ENCODE results near the gene KIF12.
"Not testable (repeated sequence)": the region's sequence is repeated elsewhere in the genome, so short reads cannot be mapped to it uniquely, and the experiment has no call there.

The KIF12 gene

DNA sequence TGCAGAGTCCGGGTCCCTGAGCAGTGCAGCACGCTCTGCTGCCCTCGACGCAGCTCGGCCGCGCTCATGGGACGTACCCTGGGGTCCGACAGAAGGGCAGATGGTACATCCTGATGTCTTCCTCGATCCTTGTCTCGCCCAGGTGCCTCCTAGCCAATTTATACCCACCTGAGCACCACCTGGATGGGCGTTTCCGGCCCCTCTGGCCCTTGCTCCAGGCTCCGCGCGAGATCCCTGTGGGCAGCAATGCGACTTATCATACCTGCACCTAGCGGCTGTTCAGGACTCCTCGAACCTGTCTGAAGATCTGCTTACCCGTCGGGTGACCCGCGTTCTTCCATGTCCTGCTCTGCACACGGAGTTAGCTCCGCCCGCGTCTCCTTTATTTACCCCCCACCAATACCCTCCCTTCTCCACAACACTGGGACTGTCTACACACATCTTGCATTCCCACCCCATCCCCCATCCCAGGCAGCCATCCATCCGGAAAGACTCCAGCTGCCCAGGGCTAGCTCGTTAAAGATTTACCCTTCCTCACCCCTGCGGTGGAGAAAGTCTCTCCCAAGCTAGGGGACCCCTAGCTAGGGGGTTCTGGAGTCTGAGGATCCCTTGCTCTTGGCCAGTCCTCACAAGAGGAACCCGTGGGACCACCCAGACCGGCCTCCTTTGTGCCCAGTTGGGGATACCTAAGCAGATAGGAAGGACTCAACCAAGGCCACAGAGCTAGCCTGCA is at the start of gene KIF12:
Gene KIF12, minus strand, starts transcription at position 357 of the 733 bp plus-strand sequence. Its CDS starts 16 bp downstream, at position 341.
- FAIRE-seq (no peak), DNase-seq (ENCODE audit: extremely low spot score, insufficient read length, low read depth) (no peak)

DNA sequence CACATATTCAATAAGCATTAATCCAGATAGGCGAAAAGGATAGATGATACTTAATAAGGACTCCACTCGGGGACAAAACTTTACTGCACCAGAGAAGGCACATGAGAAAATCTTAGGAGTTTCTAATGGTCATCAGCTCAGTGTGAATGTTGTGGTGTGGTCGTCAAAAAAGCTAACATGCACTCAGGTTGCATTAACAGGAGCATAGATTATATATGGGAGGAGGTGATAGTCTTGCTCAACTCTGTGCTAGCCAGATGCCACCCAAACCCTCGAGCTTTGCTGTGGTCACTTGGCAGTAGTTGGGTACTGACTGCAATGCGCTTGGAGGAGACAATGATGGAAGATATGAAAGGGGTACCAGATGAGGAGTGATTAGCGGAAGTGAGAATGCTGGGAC is 47.6 kb upstream of the KIF12 start:
- FAIRE-seq (no peak), DNase-seq (ENCODE audit: extremely low spot score, insufficient read length, low read depth) (no peak)

DNA sequence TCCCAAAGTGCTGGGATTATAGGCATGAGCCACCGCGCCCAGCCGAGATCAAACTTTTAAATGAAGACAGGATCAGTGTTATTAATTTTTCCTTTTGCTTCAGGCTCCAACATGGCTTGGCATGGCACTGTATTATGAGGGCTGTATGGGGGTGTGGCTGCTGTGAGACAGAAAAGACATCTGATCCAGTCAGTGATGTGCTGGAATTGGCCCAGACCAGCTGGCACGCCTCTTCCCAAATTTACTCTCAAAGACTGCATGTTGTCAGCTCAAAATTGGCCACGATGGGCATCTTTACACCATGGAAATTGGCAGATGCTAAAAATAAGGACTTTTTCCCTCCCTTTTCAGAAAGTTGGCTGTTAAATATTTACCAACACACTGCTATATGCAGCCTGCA is 44.1 kb upstream of the KIF12 start:
- no peak for DNase-seq (ENCODE audit: extremely low spot score, insufficient read length, low read depth)
- FAIRE-seq, result no peak

DNA sequence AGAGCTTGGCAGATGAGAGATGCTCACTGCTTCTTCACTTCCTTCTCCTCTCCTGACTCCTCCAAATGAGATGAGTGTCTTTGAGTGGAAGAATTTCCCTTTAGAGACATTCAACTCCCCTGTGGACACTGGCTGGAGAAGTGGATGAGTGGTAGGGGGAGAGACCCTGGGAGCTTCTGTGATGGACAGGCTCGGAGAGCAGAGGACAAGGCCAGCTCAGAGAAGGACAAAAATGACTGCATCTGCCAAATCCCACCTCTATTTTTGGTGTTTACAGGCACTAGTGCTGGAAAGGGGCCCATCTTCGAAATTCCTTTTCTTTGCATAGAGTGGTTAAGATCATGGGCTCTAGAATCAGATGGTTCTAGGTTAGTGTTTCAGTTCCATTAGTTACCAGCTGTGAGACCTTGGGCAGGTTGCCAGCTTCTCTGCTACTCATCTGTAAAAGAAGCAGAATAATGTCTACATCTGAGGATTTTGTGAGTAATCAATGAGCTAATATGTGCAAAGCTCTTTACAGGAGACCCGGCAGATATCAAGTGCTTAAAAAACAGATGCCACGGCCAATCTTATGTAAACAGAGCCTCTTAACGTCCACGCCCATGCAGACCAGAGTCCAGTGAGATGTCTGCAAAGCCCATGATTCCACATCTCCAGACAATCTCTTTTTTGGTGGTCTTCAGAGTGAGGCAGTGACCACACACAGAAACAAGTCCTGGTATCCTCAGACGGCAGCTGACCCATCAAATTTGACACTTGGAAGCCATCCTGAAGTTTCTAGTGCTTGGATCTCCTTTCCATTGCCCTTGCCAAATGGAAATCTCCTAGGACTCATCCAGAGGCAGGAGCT is 42.7 kb upstream of the KIF12 start:
- DNase-seq (ENCODE audit: extremely low spot score, insufficient read length, low read depth) (no peak), FAIRE-seq (no peak)

DNA sequence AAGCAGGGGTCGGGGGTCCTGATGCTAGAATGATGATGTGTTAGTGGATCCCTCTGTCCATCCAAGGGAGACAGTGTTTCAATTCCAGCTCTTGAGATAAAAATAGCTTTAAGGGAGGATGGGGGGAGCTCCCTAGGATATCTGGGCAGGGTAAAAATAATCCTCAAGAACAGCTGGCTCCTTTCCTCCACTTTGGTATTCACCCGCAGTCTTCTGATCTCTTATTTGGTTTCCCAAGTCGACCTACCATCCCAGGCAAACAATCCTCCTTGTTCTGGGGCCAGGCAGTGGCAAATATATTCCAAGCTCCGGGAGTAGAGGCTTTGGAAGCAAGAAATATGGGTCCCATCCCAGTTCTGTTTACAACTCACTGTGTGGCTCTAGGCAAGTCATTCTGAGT is 41.8 kb upstream of the KIF12 start:
- DNase-seq (ENCODE audit: extremely low spot score, insufficient read length, low read depth) (no peak), FAIRE-seq (no peak)

DNA sequence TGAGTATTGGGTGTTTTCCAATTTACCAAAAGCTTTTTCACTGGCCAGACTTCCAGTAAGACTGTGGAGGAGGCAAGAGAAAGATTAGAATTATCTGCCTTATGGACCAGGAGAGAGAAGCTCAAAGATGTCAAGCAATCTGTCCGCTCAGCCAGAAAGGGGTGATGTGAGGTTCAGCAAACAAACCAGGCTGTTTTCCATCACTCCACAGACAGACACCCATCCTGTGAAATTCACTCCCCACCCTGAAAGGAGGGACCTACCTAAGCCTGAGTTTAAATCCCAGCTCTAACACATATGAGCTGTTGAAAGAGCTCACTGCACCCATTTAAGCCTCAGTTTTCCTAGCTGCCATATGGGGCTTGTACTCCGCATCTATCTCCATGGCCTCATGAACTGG is 41.3 kb upstream of the KIF12 start:
- DNase-seq (ENCODE audit: extremely low spot score, insufficient read length, low read depth) (no peak), FAIRE-seq (no peak)

DNA sequence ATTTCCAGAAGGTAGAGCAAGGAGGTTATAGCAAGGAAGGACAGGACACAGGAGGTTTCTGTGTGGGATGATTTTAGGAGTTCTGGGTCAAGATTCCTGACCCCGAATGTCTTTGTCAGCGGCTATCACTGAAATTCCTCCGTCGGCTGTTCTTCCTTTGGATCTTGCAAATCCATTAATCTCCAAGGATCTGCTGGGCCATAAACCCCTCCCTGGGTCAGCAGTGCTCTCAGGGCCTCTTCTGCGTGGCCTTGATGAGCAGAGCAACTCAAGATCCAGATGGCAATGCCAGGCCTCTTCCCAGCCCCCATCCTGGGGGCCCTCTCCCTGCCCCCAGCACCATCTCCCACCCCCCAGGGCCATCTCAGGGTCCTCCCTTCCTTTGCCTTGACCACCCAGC is 40.0 kb upstream of the KIF12 start:
- FAIRE-seq (no peak), DNase-seq (ENCODE audit: extremely low spot score, insufficient read length, low read depth) (no peak)

DNA sequence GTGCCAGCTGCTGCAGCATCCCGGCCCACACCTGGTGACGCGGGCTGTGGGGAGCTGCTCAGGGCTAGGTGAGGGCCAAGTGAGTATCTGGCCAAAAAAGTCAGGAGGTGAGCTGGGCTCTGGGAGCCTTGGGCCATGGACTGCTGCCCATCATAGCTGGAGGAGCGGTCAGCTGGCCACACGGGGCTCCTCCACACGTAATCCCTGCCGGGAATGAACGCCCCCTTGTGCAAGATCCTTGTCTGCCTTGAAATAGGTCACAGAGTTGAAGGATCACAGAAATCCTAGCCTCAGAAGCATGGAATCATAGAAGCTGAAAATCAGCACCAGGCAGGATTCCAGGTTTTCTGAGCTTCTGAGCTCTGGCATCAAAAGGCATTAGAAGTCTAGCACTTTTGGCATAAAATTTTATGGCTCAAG is 39.5 kb upstream of the KIF12 start:
- DNase-seq (ENCODE audit: extremely low spot score, insufficient read length, low read depth), result no peak
- no peak for FAIRE-seq

DNA sequence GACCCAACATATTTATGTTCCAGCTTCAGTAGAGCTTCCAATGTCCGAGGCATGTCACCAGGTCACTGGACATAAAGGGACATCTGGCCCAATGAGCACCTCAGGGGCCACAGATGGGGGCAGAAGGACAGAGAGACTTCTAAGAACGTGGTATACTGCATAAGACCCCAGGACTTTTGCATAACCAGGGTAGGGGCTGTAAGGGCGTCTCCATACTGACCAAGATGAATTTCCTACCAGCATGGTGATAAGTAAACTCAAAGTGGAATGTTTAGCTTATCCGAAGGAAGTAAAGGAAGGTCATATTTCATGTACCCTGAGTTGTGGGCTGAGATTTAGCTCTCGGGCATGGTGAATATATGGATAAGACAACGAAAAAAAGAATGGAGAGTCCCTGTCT is 38.7 kb upstream of the KIF12 start:
- FAIRE-seq (no peak), DNase-seq (ENCODE audit: extremely low spot score, insufficient read length, low read depth) (no peak)

DNA sequence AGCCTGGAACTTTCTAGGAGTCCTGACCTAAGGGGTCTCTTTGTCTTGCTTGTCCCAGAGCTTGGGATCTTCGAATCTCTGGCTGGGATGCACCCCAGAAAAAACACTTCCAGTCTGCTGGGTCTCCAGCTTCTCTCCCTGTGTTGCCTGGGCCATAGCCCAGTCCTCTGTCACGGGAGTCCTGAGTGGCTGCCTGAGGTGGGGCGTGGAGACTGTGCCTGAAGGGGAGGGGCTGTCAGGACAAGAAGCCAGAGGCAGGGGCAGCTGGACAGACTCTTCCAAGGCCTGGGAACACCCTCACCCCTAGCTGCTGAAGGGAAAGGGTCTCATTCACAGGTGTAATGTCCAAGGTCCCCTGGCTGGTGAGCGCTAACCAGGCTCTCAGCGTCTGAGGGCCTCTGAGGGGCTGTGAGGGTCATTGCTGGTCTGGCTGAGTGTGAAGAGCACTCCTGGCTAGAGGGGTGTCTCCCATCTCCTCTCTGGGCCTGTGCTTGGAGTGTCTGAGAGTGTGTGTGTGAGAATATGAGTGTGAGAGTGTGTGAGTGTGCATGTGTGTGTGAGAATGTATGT is 35.8 kb upstream of the KIF12 start:
- DNase-seq (ENCODE audit: extremely low spot score, insufficient read length, low read depth) (no peak), FAIRE-seq (no peak)

DNA sequence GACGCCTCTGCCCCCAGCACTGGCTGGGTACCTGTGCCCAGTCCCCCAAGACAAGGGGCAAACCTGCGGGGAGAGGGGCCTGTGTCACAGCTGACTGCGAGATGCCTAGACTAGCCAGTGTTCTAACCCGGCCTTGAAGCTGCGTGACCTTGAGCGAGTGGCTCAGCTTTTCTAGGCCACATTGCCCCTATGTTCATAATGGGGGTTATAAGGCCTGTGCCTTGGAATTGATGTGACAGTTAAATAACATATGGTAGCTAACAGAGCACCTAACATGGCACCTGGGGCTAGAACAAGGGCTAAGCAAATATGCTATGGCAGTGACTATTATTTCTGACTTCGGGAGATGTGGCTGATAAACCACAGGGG is 33.4 kb upstream of the KIF12 start:
- DNase-seq (ENCODE audit: extremely low spot score, insufficient read length, low read depth) (no peak), FAIRE-seq (no peak)

DNA sequence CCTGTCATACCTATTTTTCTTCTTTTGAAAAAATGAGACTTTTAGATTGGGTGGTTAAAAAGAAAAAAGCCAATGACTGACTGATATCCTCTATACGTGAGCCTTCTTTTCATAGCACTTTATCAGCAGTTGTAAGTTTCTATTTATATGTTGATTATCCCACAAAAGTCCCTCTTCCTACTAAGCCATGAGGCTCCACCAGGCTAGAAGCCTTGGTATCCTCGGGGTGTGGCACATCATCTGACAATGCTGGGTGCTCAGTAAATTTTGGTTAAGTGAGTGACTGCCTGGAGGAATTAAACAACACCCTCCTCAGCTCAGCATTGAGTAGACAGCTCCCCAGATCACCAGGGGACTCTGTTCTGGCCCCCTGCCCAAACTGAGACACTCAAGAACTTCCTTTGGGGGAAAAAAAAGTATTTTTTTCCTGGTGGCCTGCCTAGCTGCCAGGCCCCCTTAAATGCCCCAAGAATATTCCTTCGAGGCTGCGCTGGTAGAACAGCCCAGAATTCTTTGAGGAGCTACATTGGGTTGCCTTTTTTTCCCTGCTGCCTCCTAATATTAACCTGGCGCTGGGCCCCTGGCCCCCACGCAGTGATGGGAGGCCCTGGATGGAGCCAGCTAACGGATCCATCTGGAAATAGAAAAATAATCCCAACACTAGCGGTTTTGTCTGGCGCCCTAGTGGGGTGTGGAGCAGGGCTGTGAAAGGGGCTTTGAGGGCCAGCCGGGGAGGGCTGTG is 32.9 kb upstream of the KIF12 start:
- DNase-seq (ENCODE audit: extremely low spot score, insufficient read length, low read depth) (no peak), FAIRE-seq (no peak)

DNA sequence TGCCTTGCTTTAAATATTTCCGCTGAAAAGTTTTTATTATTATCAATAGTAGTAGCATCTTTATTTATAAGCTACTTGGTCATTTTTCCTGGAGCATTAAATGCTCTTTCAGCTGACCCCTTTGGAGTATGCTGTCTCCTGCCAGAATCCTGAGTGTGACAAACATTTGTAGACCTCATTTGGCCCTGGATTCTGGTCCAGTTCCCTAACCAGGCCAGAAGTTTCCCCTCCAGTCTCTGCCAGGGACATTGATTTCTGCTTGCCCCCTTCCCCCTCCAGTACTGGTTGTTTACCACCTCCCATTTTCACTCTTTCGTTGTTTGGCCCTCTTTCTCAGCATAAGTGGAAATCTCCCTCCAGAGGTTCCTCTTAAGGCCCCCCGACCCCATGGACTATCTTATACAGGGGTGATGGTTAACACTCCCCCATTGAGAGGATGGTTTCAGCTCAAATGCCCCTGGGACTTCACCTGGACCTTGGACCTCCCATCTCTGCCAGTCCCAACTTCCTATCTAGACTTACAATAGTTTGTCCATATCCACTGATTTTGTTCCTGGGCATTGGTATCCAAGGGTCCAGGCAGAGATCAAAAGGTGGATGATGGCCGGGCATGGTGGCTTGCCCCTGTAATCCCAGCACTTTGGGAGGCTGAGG is 31.7 kb upstream of the KIF12 start:
- no peak for DNase-seq (ENCODE audit: extremely low spot score, insufficient read length, low read depth)
- no peak for FAIRE-seq

DNA sequence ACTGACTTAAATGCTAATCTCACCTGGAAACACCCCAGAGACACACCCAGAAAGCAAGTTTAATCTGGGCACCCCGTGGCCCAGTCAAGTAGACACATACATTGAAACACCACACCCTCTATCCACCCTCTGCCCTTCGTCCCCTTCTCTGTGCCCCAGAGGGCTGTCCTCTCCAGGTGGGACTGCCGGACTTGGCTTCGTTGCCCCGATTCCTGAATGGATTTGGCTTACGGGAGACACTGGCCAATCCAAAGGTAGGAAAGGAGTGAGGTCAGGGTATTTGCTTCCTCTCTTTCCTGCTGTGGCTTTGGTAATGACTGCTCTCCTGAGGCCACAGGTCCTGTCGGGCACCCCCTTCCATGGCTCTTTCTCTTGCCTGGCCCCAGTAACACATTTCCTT is 31.0 kb upstream of the KIF12 start:
- DNase-seq (ENCODE audit: extremely low spot score, insufficient read length, low read depth), result no peak
- FAIRE-seq, result no peak

DNA sequence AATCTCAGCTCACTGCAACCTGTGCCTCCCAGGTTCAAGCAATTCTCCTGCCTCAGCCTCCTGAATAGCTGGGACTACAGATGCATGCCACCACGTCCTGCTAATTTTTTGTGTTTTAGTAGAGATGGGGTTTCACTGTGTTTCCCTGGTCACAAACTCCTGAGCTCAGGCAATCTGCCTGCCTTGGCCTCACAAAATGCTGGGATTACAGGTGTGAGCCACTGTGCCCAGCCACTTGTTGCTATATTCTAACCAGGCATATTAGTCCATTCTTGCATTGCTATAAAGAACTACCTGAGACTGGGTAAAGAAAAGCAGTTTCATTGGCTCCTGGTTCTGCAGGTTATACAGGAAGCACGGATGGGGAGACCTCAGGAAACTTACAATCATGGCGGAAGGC is 29.7 kb upstream of the KIF12 start:
- DNase-seq (ENCODE audit: extremely low spot score, insufficient read length, low read depth); FAIRE-seq: not testable (repeated sequence)

DNA sequence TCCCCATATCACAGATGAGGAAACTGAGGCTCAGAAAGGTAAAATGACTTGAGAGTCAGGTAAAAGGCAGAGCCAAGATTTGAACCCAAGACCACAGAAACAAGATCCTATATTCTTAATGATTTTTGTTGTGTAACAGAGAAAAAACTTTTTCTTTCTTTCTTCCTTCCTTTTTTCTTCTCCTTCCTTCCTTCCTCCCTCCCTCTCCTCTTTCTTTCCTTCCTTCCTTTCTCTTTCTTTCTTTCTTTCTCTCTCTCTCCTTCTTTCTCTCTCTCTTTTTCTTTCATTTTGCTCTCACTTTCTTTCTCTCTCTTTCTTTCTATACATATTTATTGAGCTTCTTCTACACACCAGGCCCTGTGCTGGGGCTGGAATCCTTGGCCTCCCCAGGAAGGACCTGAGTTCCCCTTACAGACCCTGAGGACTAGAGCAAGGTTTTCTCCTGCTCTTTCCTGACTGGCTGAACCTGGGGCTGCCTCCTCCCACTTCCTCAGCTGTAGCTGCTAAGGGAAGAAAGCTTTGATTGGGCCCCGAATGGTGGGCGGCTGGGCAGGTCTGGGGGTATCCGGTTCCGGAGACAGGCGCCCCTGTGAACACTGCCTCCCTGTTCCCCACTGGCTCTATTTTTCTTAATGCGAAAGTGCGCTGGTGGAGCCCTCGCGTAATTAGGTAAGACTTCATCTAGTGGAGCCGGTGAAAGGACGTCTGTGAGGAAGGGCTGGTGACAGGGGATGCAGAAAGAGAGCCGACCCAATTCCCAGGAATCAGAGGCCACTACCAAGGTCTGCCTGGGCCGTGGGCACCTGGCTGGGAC is 27.4 kb upstream of the KIF12 start:
- DNase-seq (ENCODE audit: extremely low spot score, insufficient read length, low read depth), result no peak

DNA sequence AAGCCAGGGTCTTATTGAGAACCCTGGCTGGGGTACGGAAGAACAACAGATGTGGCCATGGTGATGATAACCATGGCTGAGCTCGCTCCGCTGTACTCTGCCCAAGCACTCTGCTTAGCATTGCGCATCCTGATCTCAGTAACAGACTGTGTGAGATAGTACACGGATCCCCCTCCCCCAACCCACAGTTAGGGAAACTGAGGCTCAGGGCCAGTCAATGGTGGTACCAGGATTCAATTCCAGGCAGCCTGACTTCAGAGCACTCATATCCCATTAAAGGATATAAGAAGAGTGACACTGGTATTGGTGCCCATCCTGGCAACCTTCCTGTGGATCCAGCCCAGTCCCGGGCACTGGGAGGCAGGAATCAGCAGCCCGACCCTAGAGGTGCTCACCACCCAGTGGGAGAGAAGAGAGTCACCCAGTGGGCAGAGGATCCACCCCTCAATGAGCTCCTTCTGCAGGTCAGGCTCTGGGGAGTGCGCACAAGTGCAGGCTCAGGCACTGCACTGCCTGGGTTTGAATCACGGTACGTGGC is 26.5 kb upstream of the KIF12 start:
- no peak for FAIRE-seq
- no peak for DNase-seq (ENCODE audit: extremely low spot score, insufficient read length, low read depth)

More for the DNA sequence above, 27.4 kb upstream of the KIF12 start:
- FAIRE-seq, result no peak

DNA sequence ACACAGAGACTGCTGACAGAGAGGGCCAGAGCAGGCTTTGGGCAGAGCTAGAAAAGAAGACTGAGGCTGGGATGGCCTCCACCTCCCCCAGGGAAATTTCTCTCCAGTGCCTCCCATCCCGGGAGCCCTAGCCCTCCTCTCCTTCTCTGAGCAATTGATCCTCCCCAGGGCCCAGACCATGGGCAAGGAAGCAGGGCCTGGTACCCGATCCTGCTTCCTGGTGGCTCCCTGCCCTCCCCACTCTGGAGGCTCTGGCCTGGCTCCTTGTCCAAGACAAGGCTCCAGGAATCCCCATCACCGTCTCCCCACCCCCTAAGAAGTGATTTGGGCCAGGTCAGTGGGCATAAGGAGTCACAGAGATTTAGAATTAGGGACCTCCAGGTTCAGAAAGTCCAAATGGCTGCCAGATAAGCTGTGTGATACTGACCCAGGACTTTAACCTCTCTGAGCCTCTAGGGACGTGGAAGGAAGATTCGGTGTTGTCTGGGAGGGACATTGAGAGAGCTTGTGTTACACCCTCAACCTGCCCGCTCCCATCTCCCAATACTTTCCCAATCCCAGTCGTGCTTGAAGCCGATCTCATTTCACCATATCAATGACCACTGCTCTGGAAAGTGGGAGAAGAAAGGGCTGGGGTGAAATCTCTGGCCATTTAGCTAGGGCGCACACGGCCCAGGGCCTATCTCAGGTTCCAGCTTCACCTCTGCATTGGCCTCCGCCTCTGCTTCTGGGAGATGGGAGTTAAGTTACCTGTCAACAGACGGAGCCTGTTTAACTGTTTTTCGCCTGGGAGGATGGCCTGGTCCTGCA is 25.8 kb upstream of the KIF12 start:
- DNase-seq (ENCODE audit: extremely low spot score, insufficient read length, low read depth), result no peak
- FAIRE-seq, result no peak

All from GM18507 (cell line).